Measurements from ENCODE around the gene FBXO21.

DNA sequence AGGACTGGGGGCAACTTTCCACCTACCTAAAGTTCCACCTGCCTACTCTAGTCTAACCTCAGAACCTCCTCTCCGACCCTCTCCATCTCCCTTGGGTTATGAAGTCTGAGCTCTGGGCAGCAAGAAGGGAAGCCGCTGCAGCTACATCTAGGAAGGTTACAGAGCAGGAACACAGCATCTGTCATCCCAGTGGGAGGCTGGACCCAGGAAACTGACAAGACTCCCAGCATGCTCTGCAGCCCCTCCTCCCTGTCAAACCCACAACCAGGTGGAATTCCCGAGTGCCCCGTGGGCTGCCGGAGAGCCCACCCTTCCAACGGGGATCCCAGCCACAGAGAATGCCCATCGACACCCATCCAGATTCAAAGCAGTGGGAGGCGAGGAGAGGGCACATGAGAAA, 93.1 kb downstream of the FBXO21 start:
- no peak for TF ChIP-seq CTCF (IDR thresholded peaks at IDR 0.05)
- no peak for TF ChIP-seq POLR2AphosphoS5 (IDR thresholded peaks at IDR 0.05)
- no peak for TF ChIP-seq POLR2A (IDR thresholded peaks at IDR 0.05)
